Non-pigmented ciliary epithelial cell (primary cell): ENCODE measurements around the gene STK4.

Experiments
- DNase-seq: peaks from one replicate; pipeline ENCODE4 v3.0.0-alpha.2; 2010; ENCODE audit warnings: low read depth

STK4 gene

DNA sequence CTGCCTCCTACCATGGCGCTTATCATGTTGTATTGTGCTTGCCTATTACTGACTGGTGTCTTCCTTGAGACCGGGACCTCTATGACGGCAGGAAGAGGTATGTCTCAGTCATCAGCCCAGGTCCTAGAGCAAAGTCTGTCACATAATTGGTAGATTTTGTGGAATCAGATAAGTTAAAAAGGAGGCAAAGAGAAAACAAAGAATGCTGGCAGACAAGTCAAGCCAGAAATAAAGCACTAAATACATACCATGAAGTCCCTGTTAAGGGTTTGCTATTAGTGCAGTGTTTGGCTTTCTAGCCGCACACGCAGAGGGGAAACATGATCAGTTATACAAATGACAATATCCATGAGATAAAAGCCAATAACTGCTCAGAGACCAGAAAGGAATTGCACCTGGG is 12.1 kb upstream of the STK4 start:
- DNase-seq: no peak

- no peak for DNase-seq
These were observed 11.0 kb upstream of the STK4 start for GRCh38 chr20:44955270-44955669.

DNA sequence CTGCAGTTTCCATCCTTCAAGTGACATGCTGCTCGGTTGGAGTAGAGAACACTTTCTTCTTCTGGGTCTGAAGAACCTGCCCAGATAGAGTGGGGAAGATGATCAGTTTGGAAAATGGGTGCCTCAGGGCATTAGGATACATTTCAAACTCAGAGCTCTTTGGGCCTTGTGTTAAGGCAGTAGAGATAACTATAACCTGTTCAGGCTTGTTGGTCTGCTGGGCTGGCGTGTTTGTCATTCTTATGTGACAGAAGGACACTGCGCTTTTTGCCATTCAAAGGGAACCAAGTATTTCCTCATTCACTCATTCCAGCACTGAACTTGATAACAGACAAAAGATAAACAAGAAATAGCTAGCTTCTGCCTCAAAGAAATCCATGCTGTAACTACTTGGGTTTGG is 9.9 kb upstream of the STK4 start:
- DNase-seq: no peak

- DNase-seq: no peak
These were observed 8.0 kb upstream of the STK4 start for GRCh38 chr20:44958276-44958675.

DNA sequence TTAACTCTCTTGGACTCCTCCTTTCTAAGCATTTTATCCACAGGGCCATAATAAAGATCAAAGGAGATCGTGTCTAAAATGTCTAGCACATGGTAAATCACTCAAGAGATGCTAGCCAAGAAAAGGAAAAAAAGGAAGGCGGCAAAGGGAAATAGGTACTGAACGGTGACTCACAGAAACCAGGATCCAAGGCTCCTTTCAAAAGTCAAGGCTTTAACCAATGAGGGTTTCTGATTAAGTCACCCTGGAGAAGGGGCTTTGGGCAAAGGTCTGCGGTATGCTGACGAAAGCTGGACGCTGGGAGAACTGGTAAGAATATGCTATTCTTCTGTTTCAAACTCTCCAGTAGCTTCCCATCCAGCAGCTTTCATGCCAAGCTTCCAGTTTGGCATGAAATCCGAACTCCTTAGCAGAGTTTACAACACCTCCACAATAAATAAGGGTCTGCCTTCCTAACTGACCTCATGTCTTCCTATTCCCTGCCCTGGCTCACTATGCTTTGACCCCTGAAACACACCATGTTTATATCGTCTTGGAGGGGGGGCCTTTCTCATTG is 7.2 kb upstream of the STK4 start:
- DNase-seq: no peak

DNA sequence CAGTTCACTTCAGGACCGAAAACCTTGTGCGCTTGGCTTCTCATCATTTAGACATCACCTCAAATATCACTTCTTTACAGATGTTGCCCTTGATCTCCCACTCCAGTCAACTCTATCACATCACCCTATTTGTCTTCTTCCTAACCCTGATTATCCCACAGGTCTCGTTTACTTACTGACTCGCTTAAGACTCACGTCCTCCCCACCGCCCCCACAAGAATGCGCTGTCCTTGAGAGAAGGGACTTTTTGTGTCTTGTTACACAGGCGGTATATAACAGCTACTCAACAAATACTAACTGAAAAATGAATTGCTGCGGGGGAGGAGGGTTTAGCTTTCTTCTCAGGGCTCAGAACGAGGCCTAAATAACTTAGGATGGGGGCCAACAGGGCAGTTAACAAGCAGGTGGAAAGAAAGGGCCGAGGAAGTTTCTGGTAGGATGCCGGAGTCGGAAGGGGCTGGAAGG is 6.6 kb upstream of the STK4 start:
- DNase-seq: no peak

- peak; percentile 52 for DNase-seq
These were observed 6.0 kb upstream of the STK4 start, which contains the start of gene TOMM34 for GRCh38 chr20:44960103-44960852. Gene TOMM34 (minus strand): TSS chr20:44960397. CDS start chr20:44960333, 64 bp downstream.

DNA sequence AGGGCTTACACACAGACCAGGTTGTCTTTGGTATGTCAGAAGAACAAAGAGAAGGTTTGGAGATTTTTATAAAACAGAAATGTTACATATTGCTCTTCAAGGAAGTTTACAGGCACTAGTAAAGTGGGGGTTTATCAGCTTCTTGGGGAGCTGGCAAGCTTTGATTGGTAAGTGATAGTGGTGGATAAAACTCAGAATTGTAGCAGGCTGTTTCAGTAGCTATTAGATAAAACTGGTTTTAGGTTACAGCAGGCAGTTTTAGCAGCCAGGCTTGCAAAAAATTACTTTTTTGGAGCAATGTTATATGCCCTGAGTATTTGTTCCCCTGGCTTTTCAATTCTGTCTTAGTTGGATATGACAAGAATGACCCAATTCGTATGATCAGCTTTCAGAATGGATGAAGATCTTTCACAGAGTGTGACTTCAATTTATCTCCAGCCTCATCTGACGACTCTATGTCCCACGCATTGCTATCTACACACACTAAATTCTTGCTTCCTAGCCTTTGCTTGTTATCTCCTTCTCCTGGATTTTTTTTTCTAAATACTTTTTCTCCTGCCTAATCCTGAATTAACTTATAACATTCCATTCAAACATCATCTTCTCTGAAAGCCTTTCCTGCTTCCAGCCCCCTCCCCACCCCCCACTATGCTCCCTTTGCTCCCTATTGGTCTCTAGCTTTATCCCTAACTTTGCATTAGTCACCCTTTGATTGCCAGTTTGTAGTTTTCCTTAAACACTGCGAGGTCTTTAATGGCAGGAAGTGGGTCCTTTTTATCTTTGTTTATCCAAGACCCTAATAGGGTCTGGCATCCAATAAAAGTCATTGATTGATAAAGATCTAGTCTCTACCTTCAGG is 5.1 kb upstream of the STK4 start:
- no peak for DNase-seq

GRCh38 chr20:44961870-44962267 is 4.4 kb upstream of the STK4 start:
- DNase-seq: no peak

- DNase-seq: no peak
These were observed 3.8 kb upstream of the STK4 start for GRCh38 chr20:44962483-44962882.

GRCh38 chr20:44963325-44964215 is 2.7 kb upstream of the STK4 start:
- no peak for DNase-seq

GRCh38 chr20:44965651-44966029 is 672 bp upstream of the STK4 start:
- DNase-seq: no peak

GRCh38 chr20:44967207-44967807 is 995 bp downstream of the STK4 start:
- DNase-seq: no peak

DNA sequence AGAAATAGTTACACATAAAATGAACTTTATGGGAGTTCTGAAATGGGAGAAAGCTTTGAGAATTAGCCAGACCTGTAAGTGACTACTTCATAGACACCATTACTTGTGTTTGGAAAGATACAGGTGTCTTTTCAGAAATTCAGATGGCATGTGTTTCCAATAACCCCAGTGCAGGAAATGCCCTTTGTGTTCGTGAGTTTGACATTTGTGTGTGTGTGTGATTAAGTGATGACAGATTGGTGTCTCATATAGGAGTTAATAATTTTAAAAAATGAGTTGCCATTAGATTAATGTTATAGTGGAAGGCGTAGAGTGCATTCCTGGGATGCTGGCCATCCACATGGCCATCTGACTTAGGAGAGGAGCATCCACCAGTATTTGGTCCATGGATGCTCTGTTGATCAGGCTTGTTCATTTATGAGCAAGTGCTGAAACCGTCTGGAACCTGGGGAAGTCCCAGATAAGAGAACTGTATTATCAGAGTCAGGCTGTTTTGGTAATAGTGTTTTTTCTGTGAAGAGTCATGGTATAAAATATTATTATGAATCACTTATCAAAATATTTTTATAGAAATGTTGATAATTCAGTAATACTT is 3.1 kb downstream of the STK4 start:
- no peak for DNase-seq

DNA sequence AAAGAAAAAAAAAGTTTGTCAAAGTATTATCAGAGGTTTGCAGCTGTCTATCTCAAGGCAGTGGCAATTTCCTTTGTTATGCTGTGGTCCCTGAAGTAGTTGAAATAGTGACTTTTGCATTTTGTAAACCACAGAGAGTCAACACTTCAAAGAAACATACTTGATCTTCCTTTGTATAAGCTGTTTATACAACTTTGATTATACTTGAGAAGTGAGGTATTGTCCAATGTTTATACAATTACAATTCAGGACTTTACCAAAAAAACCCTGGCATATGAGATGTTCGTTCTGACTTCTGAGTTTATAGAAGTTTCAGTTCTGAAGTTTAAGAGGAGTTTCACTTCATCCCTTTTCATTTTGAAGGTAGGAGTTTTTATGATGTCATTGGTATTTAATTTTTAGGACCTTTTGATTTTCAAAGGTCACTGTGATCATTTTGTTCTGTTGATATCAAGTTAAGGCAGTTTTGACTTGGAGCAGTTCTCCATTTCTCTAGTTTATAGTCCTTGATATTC is 4.0 kb downstream of the STK4 start:
- no peak for DNase-seq

DNA sequence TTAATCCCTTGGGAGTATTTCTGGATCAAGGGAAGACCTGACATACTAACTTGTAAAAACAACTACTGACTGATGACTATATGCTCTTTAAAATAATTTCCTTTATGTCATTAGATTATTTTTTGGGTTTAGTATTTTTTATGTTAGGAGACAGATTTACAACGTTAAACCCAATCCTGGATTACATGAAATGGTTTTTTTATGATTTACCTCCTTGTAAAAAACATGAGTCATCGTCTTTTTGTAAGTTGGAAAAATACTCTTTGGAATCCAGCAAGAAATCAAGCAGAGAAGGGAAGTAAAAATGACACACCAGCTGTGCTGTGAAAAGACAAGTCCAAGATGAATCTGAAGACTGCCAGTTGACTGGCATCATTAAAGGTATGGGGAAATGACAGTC is 6.7 kb downstream of the STK4 start:
- no peak for DNase-seq

GRCh38 chr20:44976698-44977097 is 10.4 kb downstream of the STK4 start:
- no peak for DNase-seq

GRCh38 chr20:44979090-44979621 is 12.8 kb downstream of the STK4 start:
- DNase-seq: no peak

- no peak for DNase-seq
These were observed 15.6 kb downstream of the STK4 start for GRCh38 chr20:44981736-44982406.

DNA sequence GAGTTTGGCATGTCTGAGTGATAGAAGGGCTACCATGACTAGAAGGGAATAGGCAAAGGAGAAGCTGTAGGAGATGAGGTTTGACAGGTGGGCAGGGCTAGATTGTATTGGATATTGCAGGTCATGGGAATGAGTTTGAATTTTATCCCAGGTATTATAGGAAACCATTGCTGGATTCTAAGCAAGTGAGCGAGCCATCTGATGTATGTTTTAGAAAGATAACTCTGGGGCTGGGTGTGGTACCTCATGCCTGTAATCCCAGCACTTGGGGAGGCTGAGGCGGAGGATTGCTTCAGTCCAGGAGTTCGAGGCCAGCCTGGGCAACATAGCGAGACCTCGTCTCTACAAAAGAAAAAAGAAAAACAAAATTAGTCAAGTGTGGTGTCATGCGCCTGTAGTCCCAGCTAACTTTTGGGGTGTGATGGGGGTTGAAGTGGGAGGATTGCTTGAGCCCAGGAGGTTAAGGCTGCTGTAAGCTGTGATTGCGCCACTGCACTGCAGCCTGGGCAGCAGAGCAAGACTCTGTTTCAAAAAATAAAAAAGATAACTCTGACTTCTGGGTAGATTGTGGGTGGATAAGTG is 16.9 kb downstream of the STK4 start:
- DNase-seq: no peak
